CD4-positive, alpha-beta T cell (primary cell): ENCODE measurements around the gene PNPLA7. TPM values are rescaled to one million over a fixed set of nuclear protein-coding genes. Genes with fewer than 3 reads are reported as not detected.
A peak's percentile ranks its signal among the peaks of the same experiment; 100 is the strongest.

Source experiments
- ATAC-seq: fragments of 200-7000 bp; cut with Tn5 transposase; one replicate; pipeline ENCODE4 v1.10.0; 2022; ENCODE audit warnings: mild to moderate bottlenecking; ENCODE audit not compliant: poor library complexity
- CTCF ChIA-PET: fragments of 350-600 bp; sonication (Branson Sonifier 250); formaldehyde crosslinking; loops from one replicate; lab custom pipeline; 2021; ENCODE audit warnings: antibody characterized with exemption, inconsistent platforms; lab: Charles Lee
- POLR2A ChIA-PET: fragments of 350-600 bp; sonication (Branson Sonifier 250); formaldehyde crosslinking; loops from one replicate; lab custom pipeline; 2021; ENCODE audit warnings: antibody characterized with exemption, inconsistent platforms; lab: Charles Lee
- DNase-seq, 14 experiments: peaks; one replicate each; pipeline ENCODE4 v3.0.0-alpha.2; 2013 to 2020; ENCODE audit warnings: mixed read lengths in 2 of 14
- H3K27ac ChIP-seq, 2 donors: one replicate each; pipeline versions ENCODE4 v1.5.1 to v1.7.0; 2013; ENCODE audit warnings: low read length in 2 of 2, low read depth in 1 of 2, mild to moderate bottlenecking in 1 of 2
- H3K27me3 ChIP-seq, 2 experiments: 1 replicate in 1 of 2; 2 replicates in 1 of 2; pipeline versions ENCODE4 v1.6.1 to v1.7.0; 2013; ENCODE audit warnings: low read length in 2 of 2, control low read depth in 1 of 2, mild to moderate bottlenecking in 1 of 2, moderate library complexity in 1 of 2; ENCODE audit not compliant: insufficient read depth in 2 of 2, control insufficient read depth in 1 of 2
- H3K36me3 ChIP-seq: one replicate; pipeline ENCODE4 v1.6.1; 2013; ENCODE audit warnings: low read length, control low read depth; ENCODE audit not compliant: insufficient read depth
- H3K4me1 ChIP-seq: one replicate; pipeline ENCODE4 v1.6.1; 2013; ENCODE audit warnings: low read length, control low read depth; ENCODE audit not compliant: insufficient read depth
- H3K4me3 ChIP-seq: one replicate; pipeline ENCODE4 v1.5.1; 2013; ENCODE audit warnings: mild to moderate bottlenecking, low read length, moderate library complexity
- H3K9me3 ChIP-seq, 2 experiments: 1 replicate in 1 of 2; 2 replicates in 1 of 2; pipeline versions ENCODE4 v1.6.1 to v1.7.0; 2013; ENCODE audit warnings: low read length in 2 of 2, mild to moderate bottlenecking in 2 of 2, control low read depth in 1 of 2, moderate library complexity in 1 of 2; ENCODE audit not compliant: control insufficient read depth in 1 of 2, insufficient read depth in 1 of 2
- H3K27ac Mint-ChIP-seq: one replicate; pipeline ENCODE4 v1.8.0; 2020; ENCODE audit warnings: mixed read lengths
- H3K27me3 Mint-ChIP-seq: one replicate; pipeline ENCODE4 v1.8.0; 2021; ENCODE audit warnings: mixed read lengths
- H3K36me3 Mint-ChIP-seq: one replicate; pipeline ENCODE4 v1.8.0; 2021; ENCODE audit warnings: low read depth, mixed read lengths
- H3K4me1 Mint-ChIP-seq: one replicate; pipeline ENCODE4 v1.8.0; 2021; ENCODE audit warnings: low read depth, mixed read lengths
- H3K4me3 Mint-ChIP-seq: one replicate; pipeline ENCODE4 v1.8.0; 2020; ENCODE audit warnings: mild to moderate bottlenecking, mixed read lengths
- H3K9me3 Mint-ChIP-seq: one replicate; pipeline ENCODE4 v1.8.0; 2020; ENCODE audit warnings: mixed read lengths
- CTCF ChIP-seq: fragments of 200-600 bp; IDR thresholded peaks from one replicate; pipeline ENCODE4 v1.8.0; 2022; ENCODE audit warnings: antibody characterized with exemption, mild to moderate bottlenecking
- intact Hi-C, 2 experiments: fragments of 100-400 bp; cut with DNase I in 1 of 2; cut with micrococcal nuclease in 1 of 2; formaldehyde crosslinking; loops; one replicate each; pipeline versions ENCODE4 v1.15.1 to v1.9.0; 2023 to 2025; cut with DNase I, micrococcal nuclease
- total RNA-seq, 174 experiments: library from RNA in 2 of 174; stranded (reverse) in 2 of 174; gene quantifications; one replicate each; pipeline ENCODE4 v1.2.3 and lab custom pipeline; 2021 to 2026

PNPLA7 gene
- total RNA-seq, 2 experiments from 2014 or later, result 7.8 to 8.4 TPM

GRCh38 chr9:137459601-137460362, 90.4 kb downstream of the PNPLA7 start:
- peaks cover 41% of the 10 kb centered on the region for H3K4me1 Mint-ChIP-seq
- H3K36me3 ChIP-seq, result peaks cover 12% of the 10 kb centered on the region
- no peaks in the 10 kb centered on the region for H3K9me3 Mint-ChIP-seq
- DNase-seq (peak in 3 of 14 experiments; percentile 17 to 38 (median 30)), ATAC-seq (no peak)
- intact Hi-C loops, result loop anchor here in 1 of 2 experiments (1.0 to 10.0 kb wide), 5 partner anchors 7 to 665 kb away; partner anchors contain the start of genes ARRDC1, CCDC183, EXD3 and NOXA1
- peaks cover 80% of the 10 kb centered on the region for H3K4me1 ChIP-seq
- ChIA-PET CTCF (interaction anchor here (0.8 to 1.0 kb wide), 2 partner anchors 15 to 36 kb away, joined by 3 to 4 read pairs; partner anchors contain the start of genes EXD3 and NOXA1), POLR2A (interaction anchor here (0.7 to 1.7 kb wide), 7 partner anchors 14 to 660 kb away, joined by 3 to 14 read pairs (median 3); partner anchors contain the start of genes EHMT1, EXD3, NOXA1 and TUBB4B)
- no peaks in the 10 kb centered on the region for H3K27me3 Mint-ChIP-seq
- peak overlapping the region; percentile 77 for H3K4me3 Mint-ChIP-seq
- no peaks in the 10 kb centered on the region for H3K27me3 ChIP-seq
- H3K27ac ChIP-seq, result peak overlapping the region; percentile 77 to 79
- peak overlapping the region; percentile 57 for H3K4me3 ChIP-seq
- peak overlapping the region; percentile 95 for H3K27ac Mint-ChIP-seq
- no peak for TF ChIP-seq CTCF
- H3K36me3 Mint-ChIP-seq, result peaks cover 16% of the 10 kb centered on the region
- H3K9me3 ChIP-seq, result no peaks in the 10 kb centered on the region

- ATAC-seq (peak; percentile 67), DNase-seq (peak; percentile 88 to 98 (median 94))
- H3K4me1 Mint-ChIP-seq, result peaks cover 46% of the 10 kb centered on the region
- H3K4me1 ChIP-seq, result peaks cover 86% of the 10 kb centered on the region
- no peak for TF ChIP-seq CTCF
- H3K9me3 ChIP-seq, result no peaks in the 10 kb centered on the region
- peaks cover 12% of the 10 kb centered on the region for H3K36me3 ChIP-seq
- intact Hi-C loops, result loop anchor here in 1 of 2 experiments (2.0 to 10.0 kb wide), 3 partner anchors 36 to 664 kb away; partner anchors contain the start of genes ARRDC1, CCDC183, EXD3 and NOXA1
- CTCF ChIA-PET, result interaction anchor here (0.8 to 1.0 kb wide), 2 partner anchors 14 to 36 kb away, joined by 3 to 4 read pairs; partner anchors contain the start of genes EXD3 and NOXA1
- peak within 1 kb of the TSS; percentile 57 for H3K4me3 ChIP-seq
- peak within 1 kb of the TSS; percentile 77 for H3K4me3 Mint-ChIP-seq
- H3K27ac ChIP-seq, result peak within 1 kb of the TSS; percentile 77 to 79
- H3K36me3 Mint-ChIP-seq, result peaks cover 16% of the 10 kb centered on the region
- POLR2A ChIA-PET, result interaction anchor here (0.6 to 1.7 kb wide), 8 partner anchors 13 to 659 kb away, joined by 3 to 14 read pairs (median 3); partner anchors contain the start of genes EHMT1, EXD3, NOXA1 and TUBB4B
- H3K9me3 Mint-ChIP-seq, result no peaks in the 10 kb centered on the region
- H3K27me3 Mint-ChIP-seq, result no peaks in the 10 kb centered on the region
- no peaks in the 10 kb centered on the region for H3K27me3 ChIP-seq
- H3K27ac Mint-ChIP-seq, result peak within 1 kb of the TSS; percentile 95
Measured at GRCh38 chr9:137459152-137459600, 91.0 kb downstream of the PNPLA7 start, which contains the start of gene NSMF. Gene NSMF (minus strand): TSS chr9:137459334. CDS start chr9:137459102, 232 bp downstream.
